Body of pancreas (tissue), 4 donors: ENCODE data around the gene PPP1R7. TPM values are rescaled to one million over a fixed set of nuclear protein-coding genes. Genes with fewer than 3 reads are reported as not detected.
A peak's percentile ranks its signal among the peaks of the same experiment; 100 is the strongest.

Experiments
- ATAC-seq: fragments of 150-250 bp; one replicate; pipeline ENCODE4 v1.9.1; 2016
- DNase-seq, 4 donors: peaks; one replicate each; pipeline ENCODE4 v3.0.0-alpha.2; 2019
- H3K27ac ChIP-seq, 4 donors: fragments of 200-600 bp; sonication (generic); 1 replicate in 3 of 4; 2 replicates in 1 of 4; pipeline versions ENCODE4 v1.5.1 to v1.6.1; 2016 to 2019; ENCODE audit warnings: mild to moderate bottlenecking in 1 of 4, mixed read lengths in 1 of 4, moderate library complexity in 1 of 4
- H3K27me3 ChIP-seq, 2 donors: fragments of 200-600 bp; sonication (generic); one replicate each; pipeline ENCODE4 v1.6.0; 2016; ENCODE audit warnings: mild to moderate bottlenecking in 1 of 2
- H3K36me3 ChIP-seq, 2 donors: fragments of 200-600 bp; sonication (generic); replicated peaks in 1 of 2; 2 replicates each; pipeline ENCODE4 v1.5.1; 2016; ENCODE audit warnings: low read depth in 2 of 2; ENCODE audit not compliant: insufficient read depth in 1 of 2
- H3K4me1 ChIP-seq: fragments of 200-600 bp; sonication (generic); one replicate; pipeline ENCODE4 v1.6.0; 2016
- H3K4me3 ChIP-seq, 2 donors: fragments of 200-600 bp; sonication (generic); 1 replicate in 1 of 2; 2 replicates in 1 of 2; pipeline ENCODE4 v1.5.1; 2016 to 2019
- H3K9me3 ChIP-seq, 3 donors: fragments of 200-600 bp; sonication (generic); 1 replicate in 2 of 3; 2 replicates in 1 of 3; pipeline ENCODE4 v1.5.1; 2016
- CTCF ChIP-seq, 7 experiments: fragments of 450-650 bp in 4 of 7; fragments of 200-600 bp in 3 of 7; sonication (generic) in 3 of 7; IDR thresholded peaks; one replicate each; pipeline ENCODE4 v1.5.1; 2016 to 2019; ENCODE audit warnings: antibody characterized with exemption in 7 of 7
- POLR2A ChIP-seq, 3 donors: fragments of 450-650 bp; IDR thresholded peaks; one replicate each; pipeline ENCODE4 v1.6.1; 2016; ENCODE audit warnings: antibody characterized with exemption in 3 of 3, mild to moderate bottlenecking in 2 of 3
- WGBS, 2 donors: methylation state at CpG; one replicate each; pipeline ENCODE4 v1.1.5; 2017; 5-methylcytosine and 5-hydroxymethylcytosine counted together
- intact Hi-C: fragments of 100-400 bp; cut with DNase I; formaldehyde crosslinking; loops from one replicate; pipeline ENCODE4 v1.15.1; 2023
- total RNA-seq, 2 donors: library from RNA; depleted of rRNA; stranded (reverse); fragments of >200 nt; gene quantifications; one replicate each; pipeline ENCODE4 v1.1.0, GENCODE V29; 2016

Gene PPP1R7
- total RNA-seq, 2 donors from 2014 or later = 27.0 to 99.4 TPM

GRCh38 chr2:241148891-241149674, 1.2 kb upstream of the PPP1R7 start, which contains the start of gene PASK:
PASK (minus strand) TSS chr2:241149472; CDS start chr2:241143032, 6,440 bp downstream.
- DNase-seq (peak; percentile 96 to 98 (median 96)), ATAC-seq (peak; percentile 93)
- 0% methylated on average over 2 to 86 of the region's 88 CpGs for WGBS, 2 donors
- Histone ChIP-seq H3K27me3 (no peaks in the 10 kb centered on the region), H3K36me3 (no peaks in the 10 kb centered on the region), H3K27ac (peak within 1 kb of the TSS; percentile 3 to 81 (median 62)), H3K9me3 (no peaks in the 10 kb centered on the region), H3K4me1 (peaks cover 21% of the 10 kb centered on the region), H3K4me3 (peak within 1 kb of the TSS; percentile 91 to 100)
- TF ChIP-seq POLR2A (IDR thresholded peaks at IDR 0.05) (peak in 2 of 3 donors; percentile 22 to 24), CTCF (IDR thresholded peaks at IDR 0.05) (no peak)
- intact Hi-C loops = no loop called here

GRCh38 chr2:241149675-241149924, 667 bp upstream of the PPP1R7 start:
- Histone ChIP-seq H3K27me3 (no peaks in the 10 kb centered on the region), H3K27ac (peak overlapping the region; percentile 3 to 81 (median 62)), H3K4me3 (peak overlapping the region; percentile 40 to 100), H3K9me3 (no peaks in the 10 kb centered on the region), H3K4me1 (peaks cover 21% of the 10 kb centered on the region), H3K36me3 (no peaks in the 10 kb centered on the region)
- ATAC-seq (no peak), DNase-seq (no peak)
- intact Hi-C loops = no loop called here
- WGBS, 2 donors = 0% methylated on average over 2 to 23 of the region's 23 CpGs
- no peak for TF ChIP-seq POLR2A (IDR thresholded peaks at IDR 0.05)
- TF ChIP-seq CTCF (IDR thresholded peaks at IDR 0.05) = no peak

- H3K27me3 ChIP-seq = no peaks in the 10 kb centered on the region
- peaks cover 21% of the 10 kb centered on the region for H3K4me1 ChIP-seq
- H3K36me3 ChIP-seq = peaks cover 0 to 2% of the 10 kb centered on the region in 2 donors
- no peak for TF ChIP-seq POLR2A (IDR thresholded peaks at IDR 0.05)
- no peak for TF ChIP-seq CTCF (IDR thresholded peaks at IDR 0.05)
- DNase-seq (no peak), ATAC-seq (no peak)
- 8 to 9% methylated on average over 14 to 21 of the region's 37 CpGs for WGBS, 2 donors
- intact Hi-C loops = no loop called here
- peak overlapping the region; percentile 91 to 100 for H3K4me3 ChIP-seq
- H3K27ac ChIP-seq = peak overlapping the region in 3 of 4 donors; percentile 39 to 81 (median 80)
- H3K9me3 ChIP-seq = no peaks in the 10 kb centered on the region
Observed at GRCh38 chr2:241150660-241151530, 628 bp downstream of the PPP1R7 start.

- Histone ChIP-seq H3K27ac (no peak overlapping the region), H3K4me3 (no peak overlapping the region), H3K9me3 (no peaks in the 10 kb centered on the region), H3K36me3 (peaks cover 0 to 2% of the 10 kb centered on the region in 2 donors), H3K4me1 (peaks cover 21% of the 10 kb centered on the region), H3K27me3 (no peaks in the 10 kb centered on the region)
- TF ChIP-seq POLR2A (IDR thresholded peaks at IDR 0.05) = no peak
- TF ChIP-seq CTCF (IDR thresholded peaks at IDR 0.05) = no peak
- intact Hi-C loops = no loop called here
- WGBS, 2 donors = 68 to 71% methylated on average over 8 of the region's 8 CpGs
- DNase-seq (no peak), ATAC-seq (no peak)
Observed at GRCh38 chr2:241151934-241152660, 1.8 kb downstream of the PPP1R7 start.
